Measurements from ENCODE around the gene TEX50.
"Not testable (repeated sequence)": the region's sequence is repeated elsewhere in the genome, so short reads cannot be mapped to it uniquely, and the experiment has no call there.

Gene TEX50

DNA sequence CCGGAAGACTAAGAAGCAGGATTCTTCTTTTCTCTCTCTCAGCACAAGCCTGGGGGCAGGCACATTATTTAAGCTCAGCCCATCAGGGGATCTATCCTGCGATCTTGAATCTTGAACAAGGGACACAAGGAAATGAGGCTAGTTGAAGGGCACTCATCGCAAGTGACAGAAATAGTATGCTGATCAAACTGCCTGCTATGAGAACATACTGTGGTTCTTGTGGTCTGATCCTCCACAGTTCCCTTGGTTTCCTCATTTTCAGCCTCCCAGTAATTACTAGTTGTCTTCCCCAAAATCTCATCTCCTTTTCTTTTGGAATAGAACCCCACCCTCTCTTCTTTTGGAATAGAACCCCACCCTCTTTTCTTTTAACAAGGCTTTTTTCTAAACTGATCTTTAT is 28.0 kb downstream of the TEX50 start:
- no peak for DNase-seq (ENCODE audit: low spot score)

GRCh38 chr1:173666646-173667045 is 31.5 kb downstream of the TEX50 start:
- DNase-seq (ENCODE audit: low spot score) = no peak

DNA sequence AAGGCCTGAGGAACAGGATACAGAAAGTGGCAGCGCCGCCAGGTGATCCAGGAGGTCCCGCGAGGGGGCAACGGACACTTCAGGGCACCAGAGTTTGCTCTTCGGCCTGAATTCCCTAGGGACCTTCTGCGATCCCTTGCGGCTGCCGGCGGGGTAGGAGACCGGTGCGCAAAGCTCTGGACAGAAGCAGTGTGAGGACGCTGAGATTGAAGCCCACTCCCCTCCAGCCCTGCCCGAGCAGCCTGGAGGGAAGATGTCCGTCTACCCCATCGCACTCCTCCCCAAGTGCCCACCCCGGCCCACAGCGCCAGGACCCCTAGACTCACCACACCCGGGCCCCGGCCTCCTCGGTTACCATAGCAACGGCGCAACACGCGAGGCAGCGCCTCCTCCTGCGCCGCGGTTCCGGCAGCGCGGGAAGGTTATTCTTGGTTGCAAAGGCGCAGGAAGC is 34.4 kb downstream of the TEX50 start, which contains the start of gene ANKRD45:
Gene ANKRD45 (minus strand): TSS at position 361 of the 451 bp plus-strand sequence. CDS start 10,433 bp downstream, outside the sequence.
- peak; percentile 5 for DNase-seq (ENCODE audit: low spot score)

DNA sequence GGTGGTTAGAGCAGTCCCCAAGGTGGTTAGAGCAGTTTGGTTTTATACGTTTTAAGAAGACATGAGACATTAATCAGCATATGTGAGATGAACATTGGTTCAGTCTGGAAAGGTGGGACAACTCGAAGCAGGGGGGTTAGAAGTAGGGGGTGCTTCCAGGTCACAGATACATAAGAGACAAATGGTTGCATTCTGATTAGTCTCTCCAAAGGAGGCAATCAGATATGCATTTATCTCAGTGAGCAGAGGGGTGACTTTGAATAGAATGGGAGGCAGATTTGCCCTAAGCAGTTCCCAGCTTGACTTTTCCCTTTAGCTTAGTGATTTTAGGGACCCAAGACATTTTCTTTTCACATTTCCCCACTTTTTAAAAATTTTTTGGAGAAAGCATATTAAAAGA is 39.4 kb downstream of the TEX50 start:
- DNase-seq (ENCODE audit: low spot score) = not testable (repeated sequence)

DNA sequence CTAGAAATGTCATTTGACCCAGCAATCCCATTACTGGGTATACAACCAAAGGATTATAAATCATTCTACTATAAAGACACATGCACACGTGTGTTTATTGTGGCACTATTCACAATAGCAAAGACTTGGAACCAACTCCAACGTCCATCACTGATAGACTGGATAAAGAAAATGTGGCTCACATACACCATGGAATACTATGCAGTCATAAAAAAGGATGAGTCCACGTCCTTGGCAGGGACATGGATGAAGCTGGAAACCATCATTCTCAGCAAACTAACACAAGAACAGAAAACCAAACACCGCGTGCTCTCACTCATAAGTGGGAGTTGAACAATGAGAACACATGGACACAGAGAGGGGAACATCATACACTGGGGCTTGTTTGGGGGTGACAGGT is 45.0 kb downstream of the TEX50 start:
- DNase-seq (ENCODE audit: low spot score) = not testable (repeated sequence)

GRCh38 chr1:173682184-173682583 is 47.0 kb downstream of the TEX50 start:
- no peak for DNase-seq (ENCODE audit: low spot score)

DNA sequence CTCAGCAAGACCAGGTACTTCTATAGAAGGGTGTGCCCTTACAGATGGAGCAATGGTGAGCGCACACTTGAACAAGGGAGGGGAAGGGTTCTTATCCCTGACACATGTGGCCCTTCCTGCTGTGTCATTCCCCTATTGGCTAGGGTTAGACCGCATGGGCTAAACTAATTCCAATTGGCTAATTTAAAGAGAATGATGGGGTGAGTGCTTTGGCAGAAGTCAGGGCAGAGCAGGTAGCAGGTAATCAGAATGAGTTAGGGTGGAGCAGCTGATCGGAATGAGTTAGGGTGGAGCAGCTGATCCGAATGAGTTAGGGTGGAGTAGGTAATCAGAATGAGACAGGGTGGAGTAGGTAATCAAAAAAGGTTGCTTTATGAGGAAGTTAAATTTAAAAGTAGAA is 48.7 kb downstream of the TEX50 start:
- DNase-seq (ENCODE audit: low spot score) = not testable (repeated sequence)

DNA sequence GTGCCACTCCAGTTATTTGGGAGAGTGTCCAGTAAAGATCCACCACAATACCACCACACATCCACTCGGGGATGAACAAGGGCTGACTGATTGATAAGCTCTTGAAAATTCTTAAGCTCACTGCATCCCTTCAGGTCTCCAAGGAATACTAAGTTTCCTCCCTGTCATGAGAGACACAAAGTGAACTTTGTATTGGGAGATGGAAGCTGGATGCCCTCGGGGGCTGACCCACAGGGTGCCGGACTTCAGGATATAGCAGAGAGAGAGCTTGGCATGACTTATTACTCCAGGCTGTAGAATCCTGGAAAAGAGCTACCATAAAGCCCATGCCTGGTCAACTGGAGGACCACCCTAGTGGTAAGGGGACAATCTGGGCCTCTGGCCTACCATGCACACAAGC is 50.0 kb downstream of the TEX50 start:
- DNase-seq (ENCODE audit: low spot score) = not testable (repeated sequence)
